Activated naive CD8-positive, alpha-beta T cell treated with anti-CD3 and anti-CD28 coated beads, Interleukin-2, amount 50 U/mL, for 24 hours (primary cell): ENCODE results near the gene EPN3.

Source experiments
- ATAC-seq: fragments of 150-1000 bp; cut with Tn5 transposase; one replicate; pipeline ENCODE4 v1.10.0; 2021
- DNase-seq: peaks from one replicate; pipeline ENCODE4 v3.0.0; 2021
- H3K27ac Mint-ChIP-seq: one replicate; pipeline ENCODE4 v1.8.0; 2021; ENCODE audit warnings: mild to moderate bottlenecking, mixed read lengths
- H3K27me3 Mint-ChIP-seq: one replicate; pipeline ENCODE4 v1.8.0; 2021; ENCODE audit warnings: mixed read lengths
- H3K36me3 Mint-ChIP-seq: one replicate; pipeline ENCODE4 v1.8.0; 2021; ENCODE audit warnings: low read depth, mixed read lengths
- H3K4me1 Mint-ChIP-seq: one replicate; pipeline ENCODE4 v1.8.0; 2021; ENCODE audit warnings: mixed read lengths
- H3K4me3 Mint-ChIP-seq: one replicate; pipeline ENCODE4 v1.8.0; 2021; ENCODE audit warnings: mild to moderate bottlenecking, moderate library complexity, mixed read lengths
- H3K9me3 Mint-ChIP-seq: one replicate; pipeline ENCODE4 v1.8.0; 2021; ENCODE audit warnings: mixed read lengths

The EPN3 gene

DNA sequence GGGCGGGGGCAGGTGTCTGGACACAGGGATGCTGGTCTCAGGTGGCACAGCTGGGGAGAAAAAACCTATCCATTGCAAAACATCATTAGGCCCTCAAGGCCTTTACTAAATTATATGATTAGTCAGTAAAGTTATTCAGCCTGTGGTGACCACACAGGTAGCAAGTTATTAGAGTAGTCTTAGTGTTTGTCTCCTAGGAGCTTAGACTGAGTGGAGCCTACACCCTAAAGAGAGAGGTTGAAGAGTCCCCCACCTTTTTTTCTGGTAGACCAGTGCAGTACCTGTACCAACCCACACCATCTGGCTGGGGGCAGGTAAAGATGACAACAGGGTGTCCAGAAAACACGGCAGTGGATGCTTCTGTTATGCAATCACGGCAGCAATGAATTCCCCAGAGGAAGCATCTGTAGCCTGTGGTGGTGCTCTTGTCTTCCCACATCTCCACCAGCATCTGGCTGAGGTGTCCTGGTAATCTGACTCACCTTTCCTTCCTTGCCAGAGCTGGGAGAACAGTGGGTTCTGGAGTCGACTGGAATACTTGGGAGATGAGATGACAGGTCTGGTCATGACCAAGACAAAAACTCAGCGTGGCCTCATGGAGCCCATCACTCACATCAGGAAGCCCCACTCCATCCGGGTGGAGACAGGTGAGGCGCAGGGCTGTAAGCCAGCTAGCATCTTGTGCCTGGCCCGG lies 13.2 kb upstream of the EPN3 start:
- ATAC-seq = no peak
- no peak overlapping the region for H3K4me3 Mint-ChIP-seq
- DNase-seq = no peak
- H3K36me3 Mint-ChIP-seq = no peaks in the 10 kb centered on the region
- no peak overlapping the region for H3K27ac Mint-ChIP-seq
- no peaks in the 10 kb centered on the region for H3K4me1 Mint-ChIP-seq
- no peaks in the 10 kb centered on the region for H3K27me3 Mint-ChIP-seq
- H3K9me3 Mint-ChIP-seq = no peaks in the 10 kb centered on the region

DNA sequence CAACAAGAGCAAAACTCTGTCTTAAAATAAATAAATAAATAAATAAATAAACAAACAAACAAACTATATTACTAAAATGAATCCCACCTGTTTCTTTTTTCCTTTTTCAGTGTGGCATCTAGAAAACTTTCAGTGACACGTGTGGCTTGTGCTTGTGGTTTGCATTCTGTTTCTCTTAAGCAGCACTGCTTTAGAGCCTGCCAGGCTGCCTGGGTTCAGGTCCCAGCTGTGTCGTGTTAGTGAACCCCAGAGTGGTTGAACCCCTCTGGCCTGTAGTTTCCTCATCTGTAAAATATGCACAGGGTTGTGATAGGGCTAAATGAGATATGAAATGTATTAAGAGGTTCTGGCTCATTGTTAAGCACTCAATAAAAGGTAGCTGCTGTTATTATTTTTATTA lies 12.1 kb upstream of the EPN3 start:
- H3K4me3 Mint-ChIP-seq = no peak overlapping the region
- no peaks in the 10 kb centered on the region for H3K4me1 Mint-ChIP-seq
- H3K27me3 Mint-ChIP-seq = no peaks in the 10 kb centered on the region
- H3K27ac Mint-ChIP-seq = no peak overlapping the region
- DNase-seq (no peak), ATAC-seq (no peak)
- no peaks in the 10 kb centered on the region for H3K9me3 Mint-ChIP-seq
- no peaks in the 10 kb centered on the region for H3K36me3 Mint-ChIP-seq

DNA sequence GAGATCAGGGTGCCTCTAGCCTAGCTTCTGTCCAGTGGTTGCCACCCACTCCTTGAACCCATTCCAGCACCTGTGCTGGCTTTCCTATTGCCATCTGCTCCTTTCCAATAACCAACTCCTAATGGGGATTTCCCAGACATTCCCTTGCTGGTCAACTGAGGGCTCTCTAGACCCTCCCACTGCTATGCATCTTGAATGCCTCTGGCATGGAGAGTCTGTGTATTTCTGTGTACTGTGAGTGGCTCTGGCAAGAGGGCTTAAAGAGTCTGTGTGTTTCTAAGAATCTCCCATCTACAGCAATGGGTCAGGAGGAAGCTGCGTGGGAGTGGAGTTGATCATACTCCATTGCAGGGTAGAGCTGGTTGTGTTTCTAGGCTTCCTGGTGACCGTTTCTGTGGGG lies 11.0 kb upstream of the EPN3 start:
- Mint-ChIP-seq H3K9me3 (no peaks in the 10 kb centered on the region), H3K4me1 (no peaks in the 10 kb centered on the region), H3K27ac (no peak overlapping the region), H3K27me3 (no peaks in the 10 kb centered on the region), H3K36me3 (no peaks in the 10 kb centered on the region), H3K4me3 (no peak overlapping the region)
- DNase-seq (no peak), ATAC-seq (no peak)

DNA sequence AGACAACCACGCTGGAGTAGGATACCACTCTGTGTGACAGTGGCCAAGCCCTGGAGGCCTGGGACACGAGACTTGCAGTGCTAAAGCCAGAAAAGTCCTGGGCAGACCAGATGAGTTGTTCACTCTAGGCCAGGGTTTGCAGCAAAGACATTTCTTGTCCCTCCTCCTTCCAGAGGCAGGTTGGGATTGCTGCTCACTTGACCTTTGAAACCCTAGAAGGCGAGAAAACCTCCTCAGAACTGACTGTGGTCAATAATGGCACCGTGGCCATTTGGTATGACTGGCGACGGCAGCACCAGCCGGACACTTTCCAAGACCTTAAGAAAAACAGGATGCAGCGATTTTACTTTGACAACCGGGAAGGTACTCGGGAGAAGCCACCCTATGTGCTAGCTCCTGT lies 9.8 kb upstream of the EPN3 start:
- H3K36me3 Mint-ChIP-seq = no peaks in the 10 kb centered on the region

DNA sequence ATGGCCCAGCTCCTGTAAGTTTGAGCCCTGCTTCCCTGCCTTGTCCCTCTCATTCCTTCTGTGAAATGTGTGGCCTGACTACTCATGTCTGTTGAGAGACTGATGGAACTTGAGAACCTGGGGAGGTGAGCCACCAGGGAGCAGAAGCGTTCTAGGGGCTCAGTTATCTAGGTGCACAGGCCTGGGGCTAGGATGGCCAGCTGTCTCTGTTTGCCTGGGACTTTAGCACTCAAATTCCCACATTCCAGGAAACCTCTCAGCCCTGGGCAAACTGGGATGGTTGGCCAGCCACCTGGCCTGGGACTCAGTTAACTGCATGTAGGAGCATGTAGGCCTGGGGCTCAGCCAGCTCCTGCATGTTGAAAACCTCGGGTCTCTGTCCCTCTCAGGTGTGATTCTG lies 9.3 kb upstream of the EPN3 start:
- Mint-ChIP-seq H3K4me1 (no peaks in the 10 kb centered on the region), H3K36me3 (no peaks in the 10 kb centered on the region), H3K9me3 (no peaks in the 10 kb centered on the region), H3K4me3 (no peak overlapping the region), H3K27ac (no peak overlapping the region), H3K27me3 (no peaks in the 10 kb centered on the region)
- DNase-seq = no peak
- ATAC-seq = no peak

More for the DNA sequence above, 9.8 kb upstream of the EPN3 start:
- no peak for DNase-seq
- no peak overlapping the region for H3K27ac Mint-ChIP-seq
- no peak overlapping the region for H3K4me3 Mint-ChIP-seq
- no peaks in the 10 kb centered on the region for H3K4me1 Mint-ChIP-seq
- H3K27me3 Mint-ChIP-seq = no peaks in the 10 kb centered on the region
- no peaks in the 10 kb centered on the region for H3K9me3 Mint-ChIP-seq
- ATAC-seq = no peak

DNA sequence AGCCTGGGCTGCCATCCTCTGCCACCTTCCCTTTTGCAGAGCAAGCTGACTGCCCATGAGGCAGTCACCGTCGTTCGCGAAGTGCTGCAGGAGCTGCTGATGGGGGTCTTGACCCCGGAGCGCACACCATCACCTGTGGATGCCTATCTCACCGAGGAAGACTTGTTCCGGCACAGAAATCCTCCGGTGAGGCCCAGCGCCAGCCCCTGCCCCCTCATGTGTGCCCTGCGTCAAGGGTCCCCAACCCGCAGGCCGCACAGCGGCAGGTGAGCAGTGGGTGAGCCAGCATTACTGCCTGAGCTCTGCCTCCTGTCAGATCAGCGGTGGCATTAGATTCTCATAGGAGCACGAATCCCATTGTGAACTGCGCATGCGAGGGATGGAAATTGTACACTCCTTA lies 7.7 kb upstream of the EPN3 start:
- Mint-ChIP-seq H3K9me3 (no peaks in the 10 kb centered on the region), H3K27me3 (peaks cover 9% of the 10 kb centered on the region), H3K4me3 (no peak overlapping the region), H3K27ac (no peak overlapping the region), H3K4me1 (no peaks in the 10 kb centered on the region), H3K36me3 (no peaks in the 10 kb centered on the region)
- DNase-seq (no peak), ATAC-seq (no peak)

DNA sequence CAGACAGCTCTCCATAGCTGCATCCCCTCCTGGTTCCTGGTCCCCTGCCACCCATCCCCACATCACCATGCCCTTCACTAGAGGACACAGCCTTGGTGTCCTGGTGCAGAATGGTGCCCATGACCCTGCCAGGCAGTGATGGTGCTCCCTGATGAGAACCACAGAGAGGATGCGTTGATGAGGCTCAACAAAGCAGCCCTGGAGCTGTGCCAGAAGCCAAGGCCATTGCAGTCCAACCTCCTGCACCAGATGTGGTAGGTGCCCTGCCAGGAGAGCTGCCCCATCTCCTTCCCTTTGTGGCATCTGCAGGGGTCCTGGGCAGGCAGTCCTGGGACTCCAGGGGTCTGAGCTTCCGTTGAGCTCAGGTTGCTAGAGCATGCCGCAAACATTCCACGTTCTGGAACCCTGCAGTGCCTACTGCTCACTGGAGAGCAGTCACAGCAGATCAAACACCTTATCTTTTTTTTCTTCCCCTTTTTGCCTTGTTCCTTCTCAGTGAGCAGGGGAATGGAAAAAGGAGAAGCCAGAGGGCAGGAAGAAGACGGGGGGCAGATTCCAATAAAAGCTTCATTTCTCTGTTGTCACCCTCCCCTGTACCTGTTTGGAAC lies 5.3 kb upstream of the EPN3 start:
- no peaks in the 10 kb centered on the region for H3K4me1 Mint-ChIP-seq
- no peak overlapping the region for H3K27ac Mint-ChIP-seq
- no peaks in the 10 kb centered on the region for H3K9me3 Mint-ChIP-seq
- no peaks in the 10 kb centered on the region for H3K36me3 Mint-ChIP-seq
- no peak for DNase-seq
- H3K4me3 Mint-ChIP-seq = no peak overlapping the region
- ATAC-seq = no peak
- peaks cover 26% of the 10 kb centered on the region for H3K27me3 Mint-ChIP-seq

DNA sequence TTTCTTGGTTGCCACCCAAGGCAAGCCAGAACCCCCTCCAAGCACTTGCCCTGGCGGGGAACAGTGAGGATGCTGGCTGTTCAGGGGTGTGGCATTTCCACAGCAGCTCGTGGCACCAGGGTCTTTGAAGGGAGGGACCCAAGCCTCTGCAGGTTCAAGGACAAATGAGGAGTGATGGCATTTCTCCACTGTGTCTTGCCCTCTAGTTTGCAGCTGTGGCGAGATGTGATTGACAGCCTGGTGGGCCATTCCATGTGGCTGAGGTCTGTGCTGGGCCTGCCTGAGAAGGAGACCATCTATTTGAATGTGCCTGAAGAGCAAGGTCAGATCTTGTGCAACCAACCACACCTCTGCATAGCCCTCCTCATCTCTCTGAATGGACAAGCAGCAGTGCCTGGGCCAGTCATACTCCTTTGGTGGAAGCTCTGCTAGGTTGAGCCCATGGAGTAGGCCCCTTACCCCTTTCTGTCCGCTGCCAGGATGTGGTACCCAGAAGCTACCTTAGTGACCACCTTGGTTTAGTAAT lies 4.5 kb upstream of the EPN3 start:
- peaks cover 32% of the 10 kb centered on the region for H3K27me3 Mint-ChIP-seq
- ATAC-seq = no peak
- DNase-seq = no peak
- H3K4me3 Mint-ChIP-seq = no peak overlapping the region
- H3K9me3 Mint-ChIP-seq = no peaks in the 10 kb centered on the region
- no peaks in the 10 kb centered on the region for H3K36me3 Mint-ChIP-seq
- no peak overlapping the region for H3K27ac Mint-ChIP-seq
- H3K4me1 Mint-ChIP-seq = no peaks in the 10 kb centered on the region

DNA sequence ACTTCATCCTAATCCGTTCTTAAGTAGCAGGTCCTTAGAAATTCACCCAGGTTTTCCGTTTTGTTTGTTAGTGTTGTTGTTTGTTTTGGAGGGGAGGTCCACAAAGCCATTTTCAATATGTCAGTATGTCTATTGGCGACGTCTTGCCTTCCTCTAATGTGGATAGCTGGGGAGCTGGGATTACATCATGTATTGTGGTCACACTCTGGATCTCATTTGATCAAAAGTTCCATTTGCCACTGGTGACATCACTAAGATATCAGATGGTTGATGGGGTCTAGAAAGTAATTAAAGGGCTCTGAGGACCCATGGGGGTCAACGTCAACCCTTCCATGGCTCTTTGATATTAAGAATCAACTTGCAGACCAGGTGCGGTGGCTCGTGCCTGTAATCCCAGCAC lies 2.7 kb upstream of the EPN3 start:
- no peaks in the 10 kb centered on the region for H3K36me3 Mint-ChIP-seq
- DNase-seq (no peak), ATAC-seq (no peak)
- H3K27me3 Mint-ChIP-seq = peaks cover 48% of the 10 kb centered on the region
- H3K4me1 Mint-ChIP-seq = peaks cover 12% of the 10 kb centered on the region
- no peaks in the 10 kb centered on the region for H3K9me3 Mint-ChIP-seq
- no peak overlapping the region for H3K27ac Mint-ChIP-seq
- H3K4me3 Mint-ChIP-seq = no peak overlapping the region

DNA sequence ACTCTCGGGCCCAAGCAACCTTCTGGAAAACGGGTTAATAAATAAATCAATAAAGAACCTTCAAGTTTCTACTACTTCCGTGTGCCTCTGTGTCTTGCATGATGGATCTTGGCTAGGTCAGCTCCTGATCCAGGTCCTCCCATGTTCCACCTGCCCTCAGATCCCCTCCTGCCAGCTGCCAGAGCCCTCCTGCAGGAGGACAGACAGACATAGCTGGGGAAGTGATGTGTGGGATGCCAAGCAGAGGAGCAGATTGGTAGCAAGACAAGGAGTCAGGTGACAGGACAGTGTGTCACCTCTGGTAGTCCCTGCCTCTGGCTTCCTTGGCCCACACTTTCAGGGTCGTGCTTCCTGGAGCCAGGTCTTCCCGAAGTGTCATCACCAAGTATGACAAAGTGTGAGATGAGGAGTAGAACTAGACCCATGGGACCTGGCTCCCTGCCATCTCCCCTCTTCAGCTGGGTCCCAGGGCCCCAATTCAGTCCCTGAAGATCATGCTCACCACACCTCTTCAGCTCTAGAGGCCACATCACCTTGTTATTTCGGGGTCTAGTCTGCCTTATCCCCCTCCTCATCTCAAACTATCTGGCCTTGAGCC lies 1.0 kb upstream of the EPN3 start:
- Mint-ChIP-seq H3K9me3 (no peaks in the 10 kb centered on the region), H3K36me3 (no peaks in the 10 kb centered on the region), H3K4me1 (peaks cover 12% of the 10 kb centered on the region), H3K27me3 (peaks cover 53% of the 10 kb centered on the region), H3K4me3 (no peak overlapping the region), H3K27ac (no peak overlapping the region)
- no peak for ATAC-seq
- no peak for DNase-seq

DNA sequence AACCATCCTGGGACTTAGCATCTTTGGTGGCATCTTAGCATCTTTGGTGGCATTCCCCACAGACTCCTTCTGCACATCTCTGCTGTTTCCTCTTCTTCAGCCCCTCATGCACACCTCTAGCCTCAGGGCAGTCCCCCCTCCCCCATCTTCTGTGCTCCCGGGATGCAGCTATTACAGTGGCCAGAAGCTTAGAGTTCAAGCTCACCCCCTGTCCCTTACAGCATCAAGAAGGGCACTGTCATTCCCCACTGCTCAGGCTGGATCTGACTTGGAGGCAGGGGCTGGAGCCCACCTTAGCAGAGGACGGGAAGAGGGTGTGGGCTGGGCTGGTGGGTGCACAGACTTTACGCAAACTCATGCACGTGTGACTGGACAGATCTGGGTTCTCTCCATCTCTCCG lies 650 bp downstream of the EPN3 start:
- H3K4me3 Mint-ChIP-seq = no peak overlapping the region
- peaks cover 53% of the 10 kb centered on the region for H3K27me3 Mint-ChIP-seq
- peaks cover 12% of the 10 kb centered on the region for H3K4me1 Mint-ChIP-seq
- no peak overlapping the region for H3K27ac Mint-ChIP-seq
- ATAC-seq = no peak
- DNase-seq = no peak
- H3K9me3 Mint-ChIP-seq = no peaks in the 10 kb centered on the region
- no peaks in the 10 kb centered on the region for H3K36me3 Mint-ChIP-seq

DNA sequence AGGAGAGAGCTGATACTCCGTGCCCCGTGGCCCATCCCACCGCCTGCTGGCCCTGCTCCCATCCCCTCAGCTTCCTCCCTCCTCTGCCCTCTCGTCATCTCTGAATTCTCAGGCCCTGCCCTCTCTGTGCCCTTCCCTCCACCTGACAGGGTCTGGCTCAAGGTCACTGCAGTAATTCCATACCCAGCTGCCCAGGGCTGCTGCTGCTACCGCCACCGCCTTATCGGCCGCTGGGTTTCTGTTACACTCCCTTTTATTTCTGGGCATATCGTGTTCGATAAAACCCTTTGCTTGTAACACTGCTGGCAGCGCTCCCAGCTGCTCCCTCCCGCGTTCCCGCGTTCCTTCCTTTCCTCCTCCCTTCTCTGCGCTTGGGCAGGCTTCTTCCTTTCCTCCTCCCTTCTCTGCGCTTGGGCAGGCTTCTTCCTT lies 1.2 kb downstream of the EPN3 start:
- H3K27ac Mint-ChIP-seq = no peak overlapping the region
- H3K9me3 Mint-ChIP-seq = no peaks in the 10 kb centered on the region
- H3K4me3 Mint-ChIP-seq = no peak overlapping the region
- ATAC-seq (no peak), DNase-seq (no peak)
- H3K27me3 Mint-ChIP-seq = peaks cover 53% of the 10 kb centered on the region
- peaks cover 13% of the 10 kb centered on the region for H3K4me1 Mint-ChIP-seq
- H3K36me3 Mint-ChIP-seq = no peaks in the 10 kb centered on the region

DNA sequence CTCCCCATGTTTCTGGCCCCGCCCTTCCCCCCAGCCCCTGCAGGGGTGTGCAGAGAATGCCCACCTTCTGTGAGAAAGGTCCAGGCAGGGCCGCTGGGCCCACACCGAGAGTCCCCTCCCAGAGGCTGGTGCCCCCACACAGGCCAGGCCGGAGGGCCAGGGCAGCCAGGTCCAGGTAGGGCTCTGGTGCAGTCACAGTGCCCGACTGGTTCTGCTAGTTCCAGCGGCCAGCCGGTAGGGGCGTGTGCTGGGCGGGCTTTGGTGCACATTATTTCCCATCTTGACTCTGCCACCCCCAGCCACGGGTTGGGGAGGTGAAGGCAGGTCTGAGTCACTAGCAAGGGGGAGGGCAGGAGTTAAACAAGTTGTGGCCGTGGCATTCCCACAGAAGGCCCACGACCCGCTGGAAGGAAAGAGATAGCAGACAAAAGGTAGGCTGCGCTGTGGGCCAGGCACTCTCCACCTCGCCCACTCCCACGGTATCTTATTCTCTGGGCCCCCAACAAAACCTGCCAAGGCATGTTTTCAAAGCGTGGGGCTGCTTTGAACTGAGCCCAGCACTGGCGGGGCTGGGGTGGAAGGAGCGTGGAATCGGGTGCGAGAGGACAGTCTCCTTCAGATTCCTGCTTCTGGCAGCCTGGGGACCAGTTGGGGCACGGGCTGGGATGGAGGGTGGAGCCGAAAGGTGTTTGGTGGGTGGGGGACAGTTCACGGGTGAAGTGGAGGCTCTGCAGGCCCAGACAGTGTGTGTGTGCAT lies 1.9 kb downstream of the EPN3 start:
- Mint-ChIP-seq H3K9me3 (no peaks in the 10 kb centered on the region), H3K36me3 (no peaks in the 10 kb centered on the region), H3K27me3 (peaks cover 48% of the 10 kb centered on the region), H3K4me1 (peaks cover 13% of the 10 kb centered on the region), H3K27ac (no peak overlapping the region), H3K4me3 (no peak overlapping the region)
- ATAC-seq = peak; percentile 74
- peak; percentile 44 for DNase-seq

DNA sequence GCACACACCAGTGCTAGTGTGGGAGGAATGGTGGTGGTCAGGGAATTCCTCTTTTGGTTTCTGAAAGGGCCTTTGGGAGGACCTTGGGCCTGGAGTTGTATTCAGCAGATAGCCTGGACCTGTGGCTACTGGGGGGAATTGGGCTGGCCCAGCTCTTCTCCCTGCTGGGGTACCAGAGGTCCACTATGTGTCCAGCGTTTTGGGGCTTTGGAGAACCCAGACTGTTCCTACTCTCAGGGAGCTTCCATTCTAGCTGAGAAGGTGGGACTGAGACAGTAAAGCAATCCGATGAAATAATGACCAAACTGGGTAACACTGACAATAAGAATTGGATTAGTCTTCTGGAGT lies 2.4 kb downstream of the EPN3 start:
- DNase-seq (no peak), ATAC-seq (no peak)
- Mint-ChIP-seq H3K27ac (no peak overlapping the region), H3K4me1 (peaks cover 13% of the 10 kb centered on the region), H3K27me3 (peaks cover 43% of the 10 kb centered on the region), H3K36me3 (no peaks in the 10 kb centered on the region), H3K4me3 (no peak overlapping the region), H3K9me3 (no peaks in the 10 kb centered on the region)

DNA sequence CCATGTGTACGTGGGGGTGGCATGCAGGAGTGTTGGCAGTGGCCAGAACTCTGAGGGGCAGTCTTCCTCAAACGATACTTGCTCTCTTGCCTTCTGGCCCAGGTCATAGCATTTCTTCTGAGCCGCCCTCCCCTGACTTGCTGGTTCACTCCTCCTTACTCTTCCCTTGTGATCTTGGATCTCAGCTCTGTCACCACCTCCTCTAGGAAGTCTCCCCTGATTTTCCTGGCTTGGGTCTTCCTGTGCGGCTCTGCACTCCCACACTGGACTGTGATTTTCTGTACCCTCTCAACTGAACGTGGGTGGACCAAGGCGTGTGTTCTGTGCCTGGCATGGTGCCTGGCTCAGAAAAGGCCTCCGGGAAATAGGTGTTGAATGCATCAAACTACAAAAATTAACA lies 2.9 kb downstream of the EPN3 start:
- no peaks in the 10 kb centered on the region for H3K9me3 Mint-ChIP-seq
- no peak overlapping the region for H3K27ac Mint-ChIP-seq
- no peak overlapping the region for H3K4me3 Mint-ChIP-seq
- peaks cover 13% of the 10 kb centered on the region for H3K4me1 Mint-ChIP-seq
- no peaks in the 10 kb centered on the region for H3K36me3 Mint-ChIP-seq
- DNase-seq (no peak), ATAC-seq (no peak)
- H3K27me3 Mint-ChIP-seq = peaks cover 42% of the 10 kb centered on the region
